ENCODE data around the gene TTC23. TPM values are rescaled to one million over a fixed set of nuclear protein-coding genes. Genes with fewer than 3 reads are reported as not detected.
A peak's percentile ranks its signal among the peaks of the same experiment; 100 is the strongest.

Gene TTC23
- total RNA-seq, 2 donors from 2014 or later, result 6.2 to 26.4 TPM

- H3K27me3 ChIP-seq, result no peaks in the 10 kb centered on the region
- H3K27ac ChIP-seq, result no peak overlapping the region
- ATAC-seq (no peak), DNase-seq (no peak)
- no peak for TF ChIP-seq POLR2A (IDR thresholded peaks at IDR 0.05)
- TF ChIP-seq, protein P1, sequence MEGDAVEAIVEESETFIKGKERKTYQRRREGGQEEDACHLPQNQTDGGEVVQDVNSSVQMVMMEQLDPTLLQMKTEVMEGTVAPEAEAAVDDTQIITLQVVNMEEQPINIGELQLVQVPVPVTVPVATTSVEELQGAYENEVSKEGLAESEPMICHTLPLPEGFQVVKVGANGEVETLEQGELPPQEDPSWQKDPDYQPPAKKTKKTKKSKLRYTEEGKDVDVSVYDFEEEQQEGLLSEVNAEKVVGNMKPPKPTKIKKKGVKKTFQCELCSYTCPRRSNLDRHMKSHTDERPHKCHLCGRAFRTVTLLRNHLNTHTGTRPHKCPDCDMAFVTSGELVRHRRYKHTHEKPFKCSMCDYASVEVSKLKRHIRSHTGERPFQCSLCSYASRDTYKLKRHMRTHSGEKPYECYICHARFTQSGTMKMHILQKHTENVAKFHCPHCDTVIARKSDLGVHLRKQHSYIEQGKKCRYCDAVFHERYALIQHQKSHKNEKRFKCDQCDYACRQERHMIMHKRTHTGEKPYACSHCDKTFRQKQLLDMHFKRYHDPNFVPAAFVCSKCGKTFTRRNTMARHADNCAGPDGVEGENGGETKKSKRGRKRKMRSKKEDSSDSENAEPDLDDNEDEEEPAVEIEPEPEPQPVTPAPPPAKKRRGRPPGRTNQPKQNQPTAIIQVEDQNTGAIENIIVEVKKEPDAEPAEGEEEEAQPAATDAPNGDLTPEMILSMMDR (IDR thresholded peaks at IDR 0.05), result no peak
- no peaks in the 10 kb centered on the region for H3K4me1 ChIP-seq
- H3K4me3 ChIP-seq, result no peak overlapping the region
- no peaks in the 10 kb centered on the region for H3K36me3 ChIP-seq (replicated peaks in 1 of 2; ENCODE audit: insufficient read depth in 1 of 2, low read depth in 2 of 2)
- no peaks in the 10 kb centered on the region for H3K9me3 ChIP-seq
- intact Hi-C loops (cut with DNase I), result no loop called here
Measured at GRCh38 chr15:99210334-99210733, 39.0 kb downstream of the TTC23 start.

GRCh38 chr15:99209326-99209725 is 40.1 kb downstream of the TTC23 start:
- Histone ChIP-seq H3K27me3 (no peaks in the 10 kb centered on the region), H3K4me3 (no peak overlapping the region), H3K27ac (no peak overlapping the region), H3K36me3 (replicated peaks in 1 of 2; ENCODE audit: insufficient read depth in 1 of 2, low read depth in 2 of 2) (no peaks in the 10 kb centered on the region), H3K9me3 (no peaks in the 10 kb centered on the region), H3K4me1 (no peaks in the 10 kb centered on the region)
- TF ChIP-seq POLR2A (IDR thresholded peaks at IDR 0.05), result no peak
- TF ChIP-seq, protein P1 (IDR thresholded peaks at IDR 0.05), result no peak
- WGBS, 2 donors, result 80 to 92% methylated on average over 2 of the region's 2 CpGs
- DNase-seq (no peak), ATAC-seq (no peak)
- intact Hi-C loops (cut with DNase I), result no loop called here

DNA sequence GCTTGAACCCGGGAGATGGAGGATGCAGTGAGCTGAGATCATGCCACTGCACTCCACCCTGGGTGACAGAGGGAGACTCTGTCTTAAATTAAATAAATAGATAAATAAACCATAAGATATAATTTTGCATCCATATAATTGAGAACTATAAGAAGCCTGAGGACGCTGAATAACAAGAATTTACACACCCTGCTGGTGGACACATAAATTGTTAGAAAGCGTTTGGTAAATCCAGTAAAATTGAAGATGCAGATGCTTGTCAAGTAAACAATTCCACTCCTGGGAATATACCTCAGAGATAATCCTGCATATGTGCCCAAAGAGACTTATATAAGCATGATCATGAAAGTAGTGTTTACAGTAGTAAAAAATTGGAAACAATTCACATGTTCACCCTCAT is 41.7 kb downstream of the TTC23 start:
- WGBS, 2 donors, result 83 to 93% methylated on average over 3 of the region's 3 CpGs
- ATAC-seq, result no peak
- no peak for DNase-seq
- no peak for TF ChIP-seq POLR2A (IDR thresholded peaks at IDR 0.05)
- TF ChIP-seq, protein P1 (IDR thresholded peaks at IDR 0.05), result no peak
- Histone ChIP-seq H3K4me1 (no peaks in the 10 kb centered on the region), H3K4me3 (no peak overlapping the region), H3K36me3 (replicated peaks in 1 of 2; ENCODE audit: insufficient read depth in 1 of 2, low read depth in 2 of 2) (no peaks in the 10 kb centered on the region), H3K27ac (no peak overlapping the region), H3K27me3 (no peaks in the 10 kb centered on the region), H3K9me3 (no peaks in the 10 kb centered on the region)
- intact Hi-C loops (cut with DNase I), result no loop called here

DNA sequence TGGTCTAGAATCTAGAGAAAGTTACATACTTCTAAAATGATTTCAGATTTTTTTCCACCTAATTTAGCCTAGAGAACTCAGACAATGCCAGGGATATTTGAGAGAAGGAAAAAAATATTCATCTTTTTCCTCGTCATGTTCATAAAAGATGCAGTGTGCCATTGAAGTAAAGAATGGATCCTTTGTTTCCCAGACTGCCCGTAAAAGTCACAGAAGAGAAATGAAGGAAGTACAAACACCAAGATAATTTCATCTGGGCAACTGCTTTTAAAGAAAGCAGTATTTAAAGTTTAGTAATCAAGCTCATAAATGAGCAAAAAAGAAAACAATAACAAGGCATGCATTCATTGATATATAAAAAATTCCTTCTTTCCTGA is 47.2 kb downstream of the TTC23 start:
- ATAC-seq (no peak), DNase-seq (no peak)
- Histone ChIP-seq H3K27me3 (no peaks in the 10 kb centered on the region), H3K36me3 (replicated peaks in 1 of 2; ENCODE audit: insufficient read depth in 1 of 2, low read depth in 2 of 2) (peaks cover 0 to 4% of the 10 kb centered on the region in 2 donors), H3K4me3 (no peak overlapping the region), H3K4me1 (no peaks in the 10 kb centered on the region), H3K27ac (peak overlapping the region in 1 of 4 donors; percentile 32), H3K9me3 (no peaks in the 10 kb centered on the region)
- intact Hi-C loops (cut with DNase I), result no loop called here
- TF ChIP-seq, protein P1 (IDR thresholded peaks at IDR 0.05), result no peak
- TF ChIP-seq POLR2A (IDR thresholded peaks at IDR 0.05), result no peak
- WGBS, 2 donors, result 52 to 62% methylated on average over 2 of the region's 2 CpGs

DNA sequence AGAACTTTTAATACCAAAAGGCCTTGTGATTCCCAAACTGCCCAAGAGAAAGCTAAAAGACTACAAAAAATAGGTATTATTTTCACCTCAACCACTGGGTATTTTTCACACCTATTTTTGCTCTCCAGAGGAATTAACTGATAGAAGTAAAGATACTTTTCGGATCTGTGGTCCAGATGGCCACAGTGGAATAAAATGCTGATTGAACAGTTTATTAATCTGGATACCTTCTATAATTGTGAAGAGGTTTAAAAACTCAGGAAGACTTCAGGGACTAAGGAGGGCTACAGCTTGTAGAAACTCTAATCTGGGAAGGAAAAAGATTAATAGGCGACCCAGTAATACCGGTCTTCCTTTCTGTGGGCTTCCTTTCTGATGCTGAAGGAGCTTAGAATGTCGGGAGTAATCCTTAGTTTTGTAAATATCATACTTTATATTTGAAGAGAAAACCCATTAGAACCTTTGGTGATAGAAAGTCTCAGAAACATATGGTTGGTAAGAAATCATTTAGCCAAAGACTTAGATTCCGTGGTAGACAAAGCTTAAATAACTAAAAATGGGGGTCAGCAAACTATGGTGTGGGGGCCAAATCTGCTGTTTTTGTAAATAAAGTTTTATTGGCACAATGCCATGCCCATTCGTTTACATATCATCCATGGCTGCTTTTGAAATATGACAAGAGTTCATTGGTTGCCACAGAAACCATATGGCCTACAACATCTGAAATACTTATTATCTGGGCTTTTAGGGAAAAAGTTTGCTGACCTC is 47.8 kb downstream of the TTC23 start:
- WGBS, 2 donors, result 82 to 84% methylated on average over 6 of the region's 6 CpGs
- H3K9me3 ChIP-seq, result no peaks in the 10 kb centered on the region
- no peak for DNase-seq
- ATAC-seq, result no peak
- no peak overlapping the region for H3K4me3 ChIP-seq
- TF ChIP-seq, protein P1 (IDR thresholded peaks at IDR 0.05), result no peak
- TF ChIP-seq POLR2A (IDR thresholded peaks at IDR 0.05), result no peak
- no peaks in the 10 kb centered on the region for H3K4me1 ChIP-seq
- peaks cover 0 to 4% of the 10 kb centered on the region in 2 donors for H3K36me3 ChIP-seq (replicated peaks in 1 of 2; ENCODE audit: insufficient read depth in 1 of 2, low read depth in 2 of 2)
- H3K27ac ChIP-seq, result no peak overlapping the region
- intact Hi-C loops (cut with DNase I), result no loop called here
- no peaks in the 10 kb centered on the region for H3K27me3 ChIP-seq
